Breast epithelium (tissue), 4 donors: ENCODE data around the gene MERTK. TPM values are rescaled to one million over a fixed set of nuclear protein-coding genes. Genes with fewer than 3 reads are reported as not detected.
"Not testable (repeated sequence)": the region's sequence is repeated elsewhere in the genome, so short reads cannot be mapped to it uniquely, and the experiment has no call there.

ENCODE experiments used
- DNase-seq, 2 donors: peaks; one replicate each; pipeline ENCODE4 v3.0.0-alpha.2; 2019; ENCODE audit warnings: low spot score in 2 of 2
- H3K27ac ChIP-seq, 2 donors: fragments of 200-600 bp; sonication (generic) in 1 of 2; one replicate each; pipeline ENCODE4 v1.5.1; 2016 to 2019; ENCODE audit warnings: mild to moderate bottlenecking in 1 of 2
- H3K27me3 ChIP-seq, 2 donors: fragments of 200-600 bp; sonication (generic) in 1 of 2; one replicate each; pipeline versions ENCODE4 v1.5.1 to v1.6.0; 2017 to 2019; ENCODE audit warnings: control low read depth in 1 of 2, mild to moderate bottlenecking in 1 of 2
- H3K36me3 ChIP-seq: fragments of 200-600 bp; one replicate; pipeline ENCODE4 v1.5.1; 2019
- H3K4me1 ChIP-seq, 2 donors: fragments of 200-600 bp; sonication (generic); one replicate each; pipeline ENCODE4 v1.5.1; 2016 to 2019; ENCODE audit warnings: control low read depth in 1 of 2
- H3K4me3 ChIP-seq, 3 donors: fragments of 200-600 bp; sonication (generic); 1 replicate in 2 of 3; 2 replicates in 1 of 3; pipeline ENCODE4 v1.5.1; 2016 to 2019; ENCODE audit warnings: mild to moderate bottlenecking in 3 of 3, moderate library complexity in 2 of 3
- H3K9me3 ChIP-seq, 2 donors: fragments of 200-600 bp; sonication (generic) in 1 of 2; one replicate each; pipeline ENCODE4 v1.5.1; 2016 to 2019; ENCODE audit warnings: control low read depth in 1 of 2
- POLR2A ChIP-seq: fragments of 450-650 bp; IDR thresholded peaks from one replicate; pipeline ENCODE4 v1.6.1; 2016; ENCODE audit warnings: antibody characterized with exemption, mild to moderate bottlenecking, moderate library complexity
- POLR2AphosphoS5 ChIP-seq, 3 donors: sonication (generic); formaldehyde crosslinking; IDR thresholded peaks; one replicate each; pipeline ENCODE4 v1.6.1; 2017; ENCODE audit warnings: antibody characterized with exemption in 3 of 3
- intact Hi-C: fragments of 100-400 bp; cut with DNase I; formaldehyde crosslinking; loops from one replicate; pipeline ENCODE4 v1.15.1; 2023; ENCODE audit warnings: low total_unique reads
- total RNA-seq, 3 donors: library from RNA; depleted of rRNA; stranded (reverse); fragments of >200 nt; gene quantifications; one replicate each; pipeline ENCODE4 v1.1.0, GENCODE V29; 2016
- TF ChIP-seq, protein P1 (sequence below), 3 donors: fragments of 450-650 bp; IDR thresholded peaks; one replicate each; pipeline ENCODE4 v1.5.1; 2016 to 2017; ENCODE audit warnings: antibody characterized with exemption in 3 of 3, mild to moderate bottlenecking in 3 of 3, moderate library complexity in 3 of 3

Gene MERTK
- total RNA-seq, 3 donors from 2014 or later, result 21.0 to 84.3 (median 36.3) TPM

DNA sequence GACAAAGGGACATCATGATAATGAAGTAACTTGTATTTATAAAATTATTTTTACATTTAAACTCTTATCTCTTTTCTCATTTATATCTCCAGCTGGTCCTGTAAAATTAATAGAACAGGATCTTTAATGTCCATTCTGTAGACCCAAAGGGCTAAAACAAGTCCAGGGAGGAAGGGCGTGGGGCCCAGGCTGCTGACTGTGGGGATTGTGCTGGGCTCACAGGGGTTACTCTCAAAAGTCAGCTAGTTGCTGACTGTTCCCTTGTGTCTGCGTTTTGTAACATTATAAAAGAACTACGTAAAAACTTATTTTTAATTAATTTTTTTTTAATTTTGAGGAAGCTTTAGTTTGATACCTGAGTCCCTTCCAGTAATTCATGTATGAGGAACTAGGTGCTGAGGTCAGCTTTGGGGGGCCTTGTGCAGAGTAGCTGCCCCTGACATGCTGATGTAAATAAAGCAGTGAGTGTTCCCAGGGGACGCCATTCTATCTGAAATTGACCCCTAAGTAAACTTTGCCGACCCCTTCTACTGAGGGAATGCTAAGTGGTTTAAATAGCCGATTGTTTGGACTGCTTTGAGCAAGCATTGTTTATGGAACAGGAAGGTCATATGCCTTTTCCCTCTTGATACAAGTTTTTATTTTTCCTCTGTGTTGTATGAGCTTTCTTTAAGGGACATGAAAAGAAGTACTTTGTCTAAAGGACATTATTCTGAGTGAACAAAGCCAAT lies 56.4 kb downstream of the MERTK start:
- Histone ChIP-seq H3K9me3 (no peaks in the 10 kb centered on the region), H3K36me3 (no peaks in the 10 kb centered on the region), H3K27me3 (no peaks in the 10 kb centered on the region), H3K4me3 (no peak overlapping the region), H3K27ac (no peak overlapping the region), H3K4me1 (no peaks in the 10 kb centered on the region)
- TF ChIP-seq, protein P1, sequence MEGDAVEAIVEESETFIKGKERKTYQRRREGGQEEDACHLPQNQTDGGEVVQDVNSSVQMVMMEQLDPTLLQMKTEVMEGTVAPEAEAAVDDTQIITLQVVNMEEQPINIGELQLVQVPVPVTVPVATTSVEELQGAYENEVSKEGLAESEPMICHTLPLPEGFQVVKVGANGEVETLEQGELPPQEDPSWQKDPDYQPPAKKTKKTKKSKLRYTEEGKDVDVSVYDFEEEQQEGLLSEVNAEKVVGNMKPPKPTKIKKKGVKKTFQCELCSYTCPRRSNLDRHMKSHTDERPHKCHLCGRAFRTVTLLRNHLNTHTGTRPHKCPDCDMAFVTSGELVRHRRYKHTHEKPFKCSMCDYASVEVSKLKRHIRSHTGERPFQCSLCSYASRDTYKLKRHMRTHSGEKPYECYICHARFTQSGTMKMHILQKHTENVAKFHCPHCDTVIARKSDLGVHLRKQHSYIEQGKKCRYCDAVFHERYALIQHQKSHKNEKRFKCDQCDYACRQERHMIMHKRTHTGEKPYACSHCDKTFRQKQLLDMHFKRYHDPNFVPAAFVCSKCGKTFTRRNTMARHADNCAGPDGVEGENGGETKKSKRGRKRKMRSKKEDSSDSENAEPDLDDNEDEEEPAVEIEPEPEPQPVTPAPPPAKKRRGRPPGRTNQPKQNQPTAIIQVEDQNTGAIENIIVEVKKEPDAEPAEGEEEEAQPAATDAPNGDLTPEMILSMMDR (IDR thresholded peaks at IDR 0.05), result no peak
- TF ChIP-seq POLR2A (no peak), POLR2AphosphoS5 (IDR thresholded peaks at IDR 0.05) (no peak)
- no peak for DNase-seq
- intact Hi-C loops, result no loop called here

DNA sequence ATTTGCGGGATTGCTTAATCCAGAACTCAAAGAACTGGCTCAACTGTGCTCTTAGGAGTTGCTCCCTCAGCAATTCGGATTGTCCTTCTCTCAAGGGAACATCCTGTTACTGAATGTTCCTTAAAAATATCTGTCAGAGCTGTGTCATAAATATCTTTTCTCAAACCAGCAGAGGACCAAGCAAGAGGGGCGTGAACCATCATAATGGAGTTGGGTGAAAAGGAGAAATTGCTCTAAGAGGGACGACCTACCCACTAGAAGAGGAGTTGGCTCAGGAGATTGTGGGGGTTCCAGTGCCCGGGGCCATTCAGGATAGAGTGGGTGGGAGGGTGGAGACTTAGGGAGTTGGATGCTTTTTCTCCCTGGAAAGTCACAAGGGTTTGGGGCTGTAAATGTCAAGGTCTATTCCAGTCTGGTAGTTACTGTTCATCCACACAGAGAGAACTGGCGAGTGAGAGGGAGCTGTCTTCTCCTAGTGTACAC lies 59.5 kb downstream of the MERTK start:
- Histone ChIP-seq H3K36me3 (no peaks in the 10 kb centered on the region), H3K4me3 (no peak overlapping the region), H3K9me3 (no peaks in the 10 kb centered on the region), H3K27me3 (no peaks in the 10 kb centered on the region), H3K27ac (peak overlapping the region; percentile 58 to 74), H3K4me1 (no peaks in the 10 kb centered on the region)
- intact Hi-C loops, result no loop called here
- TF ChIP-seq POLR2A, result no peak
- peak in 2 of 3 donors; percentile 10 to 73 for TF ChIP-seq POLR2AphosphoS5 (IDR thresholded peaks at IDR 0.05)
- no peak for DNase-seq

DNA sequence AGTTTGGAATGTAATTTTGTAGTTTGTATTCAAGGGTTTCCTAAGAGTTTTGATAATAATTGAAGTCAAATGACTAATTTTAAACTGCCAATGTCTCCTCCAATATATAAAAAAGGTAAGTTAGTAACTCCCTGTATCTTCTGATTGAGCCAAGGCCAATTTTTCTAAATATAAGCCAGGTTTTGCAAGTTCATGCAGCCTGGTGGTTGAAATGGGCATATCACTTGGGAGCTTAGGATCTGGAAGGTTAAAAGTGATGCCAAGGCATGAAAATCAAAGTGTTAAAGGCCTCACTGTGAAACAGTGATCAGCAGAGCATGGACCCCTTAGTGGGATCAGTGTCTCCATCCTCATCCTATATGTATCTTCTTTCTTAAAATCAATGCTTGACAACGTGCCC lies 60.5 kb downstream of the MERTK start:
- Histone ChIP-seq H3K36me3 (no peaks in the 10 kb centered on the region), H3K27me3 (no peaks in the 10 kb centered on the region), H3K4me3 (no peak overlapping the region), H3K27ac (peak overlapping the region; percentile 58 to 74), H3K9me3 (no peaks in the 10 kb centered on the region), H3K4me1 (no peaks in the 10 kb centered on the region)
- DNase-seq, result no peak
- intact Hi-C loops, result no loop called here
- TF ChIP-seq, protein P1 (IDR thresholded peaks at IDR 0.05), result no peak
- TF ChIP-seq POLR2A, result no peak
- TF ChIP-seq POLR2AphosphoS5 (IDR thresholded peaks at IDR 0.05), result no peak

DNA sequence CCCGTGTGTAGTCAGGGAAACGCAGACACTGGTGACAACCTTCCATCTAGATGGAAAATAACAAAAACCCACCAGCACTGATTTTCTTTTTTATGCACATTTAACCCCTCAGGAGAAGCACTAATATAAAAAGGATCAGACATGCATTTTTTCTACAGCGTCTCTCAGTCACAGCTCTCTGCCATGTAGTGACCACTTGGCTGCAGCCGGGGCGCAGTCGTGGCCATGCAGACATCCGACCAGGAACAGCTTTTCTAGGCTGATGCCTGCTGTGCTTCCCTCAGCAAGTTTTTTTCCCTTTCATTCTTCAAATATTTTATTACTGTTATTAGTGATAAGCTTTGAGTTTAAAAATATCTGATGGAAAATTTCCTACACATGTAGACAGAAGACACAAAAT lies 63.3 kb downstream of the MERTK start:
- Histone ChIP-seq H3K4me1 (no peaks in the 10 kb centered on the region), H3K9me3 (no peaks in the 10 kb centered on the region), H3K27me3 (no peaks in the 10 kb centered on the region), H3K36me3 (no peaks in the 10 kb centered on the region), H3K27ac (no peak overlapping the region), H3K4me3 (no peak overlapping the region)
- TF ChIP-seq, protein P1 (IDR thresholded peaks at IDR 0.05), result no peak
- TF ChIP-seq POLR2A, result no peak
- intact Hi-C loops, result no loop called here
- DNase-seq, result no peak

DNA sequence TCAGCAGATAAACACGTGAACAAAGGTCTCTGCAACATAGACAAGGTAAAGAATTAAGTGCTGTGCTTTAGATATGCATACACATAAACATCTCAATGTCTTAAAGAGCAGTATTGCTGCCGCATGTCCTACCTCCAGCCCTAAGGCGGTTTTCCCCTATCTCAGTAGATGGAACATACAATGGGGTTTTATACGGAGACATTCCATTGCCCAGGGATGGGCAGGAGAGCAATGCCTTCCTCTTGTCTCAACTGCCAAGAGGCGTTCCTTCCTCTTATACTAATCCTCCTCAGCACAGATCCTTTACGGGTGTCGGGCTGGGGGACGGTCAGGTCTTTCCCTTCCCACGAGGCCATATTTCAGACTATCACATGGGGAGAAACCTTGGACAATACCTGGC lies 64.7 kb downstream of the MERTK start:
- H3K27ac ChIP-seq, H3K4me1 ChIP-seq, H3K27me3 ChIP-seq, intact Hi-C loops, H3K36me3 ChIP-seq, H3K9me3 ChIP-seq, H3K4me3 ChIP-seq, DNase-seq: not testable (repeated sequence)

DNA sequence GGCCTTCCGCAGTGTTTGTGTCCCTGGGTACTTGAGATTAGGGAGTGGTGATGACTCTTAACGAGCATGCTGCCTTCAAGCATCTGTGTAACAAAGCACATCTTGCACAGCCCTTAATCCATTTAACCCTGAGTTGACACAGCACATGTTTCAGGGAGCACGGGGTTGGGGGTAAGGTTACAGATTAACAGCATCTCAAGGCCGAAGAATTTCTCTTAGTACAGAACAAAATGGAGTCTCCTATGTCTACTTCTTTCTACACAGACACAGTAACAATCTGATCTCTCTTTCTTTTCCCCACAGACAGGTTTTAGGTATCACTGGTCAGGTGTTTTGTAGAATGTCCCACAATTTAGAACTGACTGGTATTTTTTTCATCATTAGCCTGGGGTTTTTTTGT lies 65.1 kb downstream of the MERTK start:
- H3K9me3 ChIP-seq, H3K4me1 ChIP-seq, H3K36me3 ChIP-seq, H3K27ac ChIP-seq, H3K4me3 ChIP-seq, H3K27me3 ChIP-seq, DNase-seq, intact Hi-C loops: not testable (repeated sequence)
